HT1080 (cell line): ENCODE measurements around the gene ZNF446. TPM values are rescaled to one million over a fixed set of nuclear protein-coding genes. Genes with fewer than 3 reads are reported as not detected.
A peak's percentile ranks its signal among the peaks of the same experiment; 100 is the strongest.
"Not testable (repeated sequence)": the region's sequence is repeated elsewhere in the genome, so short reads cannot be mapped to it uniquely, and the experiment has no call there.

Experiments used
- DNase-seq: peaks from one replicate; pipeline ENCODE4 v3.0.0-alpha.2; 2015; ENCODE audit warnings: low read depth
- total RNA-seq: library from RNA; depleted of rRNA; stranded (reverse); fragments of >200 nt; shearing (Covaris generic); gene quantifications from 2 replicates; pipeline ENCODE4 v1.2.3, GENCODE V29; 2014

The ZNF446 gene
- total RNA-seq, 1 experiment from 2014 or later, result 13.2 TPM

GRCh38 chr19:58469241-58470013 lies 6.7 kb upstream of the ZNF446 start:
- no peak for DNase-seq

GRCh38 chr19:58470837-58471543 lies 5.2 kb upstream of the ZNF446 start:
- DNase-seq, result not testable (repeated sequence)

GRCh38 chr19:58471736-58472135 lies 4.4 kb upstream of the ZNF446 start:
- no peak for DNase-seq

GRCh38 chr19:58473775-58474174 lies 2.4 kb upstream of the ZNF446 start:
- DNase-seq, result no peak

- DNase-seq, result peak; percentile 31
Measured at GRCh38 chr19:58474291-58474996, 1.7 kb upstream of the ZNF446 start.

GRCh38 chr19:58474997-58475713 lies 997 bp upstream of the ZNF446 start:
- DNase-seq, result no peak

GRCh38 chr19:58476498-58477015 lies 405 bp downstream of the ZNF446 start:
- peak; percentile 22 for DNase-seq

- DNase-seq, result no peak
Measured at GRCh38 chr19:58477130-58477529, 978 bp downstream of the ZNF446 start.

GRCh38 chr19:58477871-58478270 lies 1.7 kb downstream of the ZNF446 start:
- DNase-seq, result no peak

GRCh38 chr19:58479303-58479702 lies 3.2 kb downstream of the ZNF446 start:
- DNase-seq, result no peak

- no peak for DNase-seq
Measured at GRCh38 chr19:58479736-58480480, 3.8 kb downstream of the ZNF446 start.

- no peak for DNase-seq
Measured at GRCh38 chr19:58480481-58480830, 4.3 kb downstream of the ZNF446 start.

GRCh38 chr19:58480831-58481230 lies 4.7 kb downstream of the ZNF446 start:
- no peak for DNase-seq

- no peak for DNase-seq
Measured at GRCh38 chr19:58482372-58482771, 6.2 kb downstream of the ZNF446 start.

GRCh38 chr19:58483776-58484175 lies 7.6 kb downstream of the ZNF446 start:
- no peak for DNase-seq

GRCh38 chr19:58484349-58484748 lies 8.2 kb downstream of the ZNF446 start:
- DNase-seq, result not testable (repeated sequence)

GRCh38 chr19:58491393-58491792 lies 15.2 kb downstream of the ZNF446 start:
- DNase-seq, result no peak

- DNase-seq, result no peak
Measured at GRCh38 chr19:58492265-58492664, 16.1 kb downstream of the ZNF446 start.

- DNase-seq, result no peak
Measured at GRCh38 chr19:58497634-58498170, 21.6 kb downstream of the ZNF446 start.

- DNase-seq, result no peak
Measured at GRCh38 chr19:58498316-58499020, 22.3 kb downstream of the ZNF446 start.
